ENCODE data around the gene RFTN1.

GRCh38 chr3:16528106-16528505 lies 14.6 kb upstream of the RFTN1 start:
- TF ChIP-seq CTCF (conservative IDR thresholded peaks at IDR 0.05; ENCODE audit: low read length) (no peak), EZH2phosphoT487 (IDR thresholded peaks at IDR 0.05; ENCODE audit: borderline replicate concordance) (no peak)

All from Loucy (cell line).